RWPE1 (cell line): ENCODE measurements around the gene PDE3B.
"Not testable (repeated sequence)": the region's sequence is repeated elsewhere in the genome, so short reads cannot be mapped to it uniquely, and the experiment has no call there.

ENCODE experiments used
- CTCF ChIA-PET: fragments of 350-600 bp; sonication (Branson Sonifier 250); formaldehyde crosslinking; extraction: SDS; loops from one replicate; lab custom pipeline; 2021; lab: Yijun Ruan, JAX
- POLR2A ChIA-PET: fragments of 400-600 bp; formaldehyde crosslinking; extraction: SDS; loops from one replicate; lab custom pipeline; 2020; ENCODE audit warnings: antibody characterized with exemption; ENCODE audit not compliant: low non-redundant PET; lab: Yijun Ruan, JAX
- DNase-seq: peaks from one replicate; pipeline ENCODE4 v3.0.0; 2012; ENCODE audit warnings: low spot score
- H3K27ac ChIP-seq: fragments of 450-650 bp; 2 replicates; pipeline ENCODE4 v1.5.1; 2017
- TF ChIP-seq, protein P1 (sequence below): fragments of 450-650 bp; conservative IDR thresholded peaks from 2 replicates; pipeline ENCODE4 v1.5.1; 2017; ENCODE audit warnings: low read depth, mild to moderate bottlenecking

PDE3B gene

DNA sequence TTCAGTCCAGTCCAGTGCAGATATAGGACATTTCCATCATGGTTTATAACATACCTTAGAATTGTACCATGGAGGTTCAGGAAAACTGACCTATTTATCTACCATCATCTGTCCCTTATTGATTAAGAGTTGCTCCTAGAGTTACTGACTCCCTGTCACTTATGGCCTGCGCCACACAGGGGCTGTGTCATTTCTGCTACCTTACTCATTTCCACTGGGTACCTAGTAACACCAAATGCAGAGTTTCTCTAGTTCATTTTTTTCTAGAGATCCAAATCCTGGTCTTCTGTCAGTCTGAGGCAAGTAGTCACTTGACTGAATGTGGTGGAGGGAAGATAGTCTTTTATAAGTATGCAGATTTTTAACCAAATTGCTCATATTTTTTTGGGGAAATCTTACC, 59.2 kb downstream of the PDE3B start:
- ChIA-PET POLR2A (no interaction called here), CTCF (no interaction called here)
- TF ChIP-seq, protein P1, sequence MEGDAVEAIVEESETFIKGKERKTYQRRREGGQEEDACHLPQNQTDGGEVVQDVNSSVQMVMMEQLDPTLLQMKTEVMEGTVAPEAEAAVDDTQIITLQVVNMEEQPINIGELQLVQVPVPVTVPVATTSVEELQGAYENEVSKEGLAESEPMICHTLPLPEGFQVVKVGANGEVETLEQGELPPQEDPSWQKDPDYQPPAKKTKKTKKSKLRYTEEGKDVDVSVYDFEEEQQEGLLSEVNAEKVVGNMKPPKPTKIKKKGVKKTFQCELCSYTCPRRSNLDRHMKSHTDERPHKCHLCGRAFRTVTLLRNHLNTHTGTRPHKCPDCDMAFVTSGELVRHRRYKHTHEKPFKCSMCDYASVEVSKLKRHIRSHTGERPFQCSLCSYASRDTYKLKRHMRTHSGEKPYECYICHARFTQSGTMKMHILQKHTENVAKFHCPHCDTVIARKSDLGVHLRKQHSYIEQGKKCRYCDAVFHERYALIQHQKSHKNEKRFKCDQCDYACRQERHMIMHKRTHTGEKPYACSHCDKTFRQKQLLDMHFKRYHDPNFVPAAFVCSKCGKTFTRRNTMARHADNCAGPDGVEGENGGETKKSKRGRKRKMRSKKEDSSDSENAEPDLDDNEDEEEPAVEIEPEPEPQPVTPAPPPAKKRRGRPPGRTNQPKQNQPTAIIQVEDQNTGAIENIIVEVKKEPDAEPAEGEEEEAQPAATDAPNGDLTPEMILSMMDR, result no peak
- no peak overlapping the region for H3K27ac ChIP-seq
- no peak for DNase-seq

GRCh38 chr11:14703731-14704130, 60.1 kb downstream of the PDE3B start:
- ChIA-PET CTCF (no interaction called here), POLR2A (no interaction called here)
- no peak for DNase-seq
- no peak overlapping the region for H3K27ac ChIP-seq
- TF ChIP-seq, protein P1, result no peak

- ChIA-PET POLR2A (no interaction called here), CTCF (no interaction called here)
- TF ChIP-seq, protein P1, result no peak
- H3K27ac ChIP-seq, result no peak overlapping the region
- DNase-seq, result no peak
These were observed 61.5 kb downstream of the PDE3B start for GRCh38 chr11:14705067-14705466.

- H3K27ac ChIP-seq, result no peak overlapping the region
- DNase-seq, result no peak
- POLR2A ChIA-PET, result no interaction called here
- CTCF ChIA-PET, result no interaction called here
- TF ChIP-seq, protein P1, result no peak
These were observed 70.1 kb downstream of the PDE3B start for GRCh38 chr11:14713496-14714244.

DNA sequence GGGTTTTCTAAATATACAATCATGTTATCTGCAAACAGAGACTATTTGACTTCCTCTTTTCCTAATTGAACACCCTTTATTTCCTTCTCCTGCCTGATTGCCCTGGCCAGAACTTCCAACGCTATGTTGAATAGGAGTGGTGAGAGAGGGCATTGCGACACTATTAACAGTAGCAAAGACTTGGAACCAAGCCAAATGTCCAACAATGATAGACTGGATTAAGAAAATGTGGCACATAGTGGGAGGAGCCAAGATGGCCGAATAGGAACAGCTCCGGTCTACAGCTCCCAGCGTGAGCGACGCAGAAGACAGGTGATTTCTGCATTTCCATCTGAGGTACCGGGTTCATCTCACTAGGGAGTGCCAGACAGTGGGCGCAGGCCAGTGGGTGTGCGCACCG, 72.1 kb downstream of the PDE3B start:
- CTCF ChIA-PET, H3K27ac ChIP-seq, DNase-seq, POLR2A ChIA-PET: not testable (repeated sequence)

DNA sequence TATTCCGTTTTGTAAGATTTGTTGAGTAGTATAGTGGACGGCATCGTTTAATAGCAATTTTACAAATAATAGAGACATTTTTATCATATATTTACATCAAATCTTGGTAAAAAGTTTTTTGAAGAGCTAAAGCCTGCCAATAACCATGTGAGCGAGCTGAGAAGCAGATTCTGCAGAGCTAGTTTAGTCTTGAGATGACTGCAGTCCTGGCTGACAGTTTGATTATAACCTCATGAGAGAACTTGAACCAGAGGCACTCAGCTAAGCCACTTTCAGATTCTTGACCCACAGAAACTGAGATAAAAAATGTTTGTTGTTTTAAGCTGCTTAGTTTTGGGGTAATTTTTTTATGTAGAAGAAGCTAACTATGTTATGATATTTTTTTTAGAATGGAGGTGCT, 78.9 kb downstream of the PDE3B start:
- CTCF ChIA-PET, result no interaction called here
- DNase-seq, result no peak
- POLR2A ChIA-PET, result no interaction called here
- H3K27ac ChIP-seq, result no peak overlapping the region
- TF ChIP-seq, protein P1, result no peak

GRCh38 chr11:14725150-14725549, 81.5 kb downstream of the PDE3B start:
- TF ChIP-seq, protein P1, result no peak

More at GRCh38 chr11:14725150-14725549, 81.5 kb downstream of the PDE3B start:
- POLR2A ChIA-PET, result no interaction called here
- no peak for DNase-seq
- H3K27ac ChIP-seq, result no peak overlapping the region
- CTCF ChIA-PET, result no interaction called here
